ENCODE data around the gene CACNA2D1.

The CACNA2D1 gene

GRCh38 chr7:82411732-82412131, 31.8 kb downstream of the CACNA2D1 start:
- WGBS, 2 donors (ENCODE audit: extremely low coverage in 2 of 2, insufficient read length in 2 of 2, insufficient replicate concordance in 1 of 2), result no CpG with 5 or more reads among the region's 2 CpGs
- Histone ChIP-seq H3K4ac (ENCODE audit: low read length) (no peak overlapping the region), H4K8ac (ENCODE audit: low read depth, low read length) (no peak overlapping the region)

GRCh38 chr7:82410461-82410860, 33.1 kb downstream of the CACNA2D1 start:
- H3K18ac ChIP-seq (ENCODE audit: low read length), result peak overlapping the region; percentile 5
- no peak for DNase-seq (ENCODE audit: low spot score)
- no peaks in the 10 kb centered on the region for H3K79me1 ChIP-seq (ENCODE audit: low read depth, low read length)
- peaks cover 0 to 7% (median 0%) of the 10 kb centered on the region in 3 experiments for H3K27me3 ChIP-seq (ENCODE audit: control insufficient read depth in 3 of 3, insufficient read depth in 3 of 3, low read depth in 1 of 3, low read length in 3 of 3)
- no peak overlapping the region for H2BK5ac ChIP-seq (ENCODE audit: low read length)
- H3K9me3 ChIP-seq (replicated peaks in 1 of 2; ENCODE audit: control insufficient read depth in 2 of 2, insufficient read depth in 1 of 2, low read depth in 1 of 2, low read length in 2 of 2), result no peaks in the 10 kb centered on the region
- H3K23ac ChIP-seq (ENCODE audit: low read depth, low read length, poor library complexity), result no peak overlapping the region
- H2AFZ ChIP-seq (ENCODE audit: low read length), result no peak overlapping the region
- H3K9ac ChIP-seq (ENCODE audit: low read depth, low read length, poor library complexity), result no peak overlapping the region
- H3K14ac ChIP-seq (ENCODE audit: low read length), result no peak overlapping the region
- no peak overlapping the region for H3K4ac ChIP-seq (ENCODE audit: low read length)
- H4K8ac ChIP-seq (ENCODE audit: low read depth, low read length), result no peak overlapping the region
- no peak overlapping the region for H3K4me3 ChIP-seq (ENCODE audit: low read length in 2 of 2)
- H3K4me1 ChIP-seq (ENCODE audit: control insufficient read depth in 2 of 2, insufficient read depth in 1 of 2, low read depth in 1 of 2, low read length in 2 of 2), result peaks cover 0 to 2% of the 10 kb centered on the region in 2 donors
- no peak overlapping the region for H3K27ac ChIP-seq (replicated peaks; ENCODE audit: low read length)
- no CpG with 5 or more reads among the region's 10 CpGs for WGBS, 2 donors (ENCODE audit: extremely low coverage in 2 of 2, insufficient read length in 2 of 2, insufficient replicate concordance in 1 of 2)
- H3K4me2 ChIP-seq (ENCODE audit: insufficient read depth, low read length, poor library complexity, severe bottlenecking), result no peak overlapping the region
- H2AK5ac ChIP-seq (ENCODE audit: low read depth, low read length), result no peak overlapping the region
- no peak overlapping the region for H2BK12ac ChIP-seq (ENCODE audit: low read length)
- H3K36me3 ChIP-seq (replicated peaks in 1 of 2; ENCODE audit: control insufficient read depth in 2 of 2, insufficient read depth in 2 of 2, low read length in 2 of 2), result no peaks in the 10 kb centered on the region
- no peak overlapping the region for H4K91ac ChIP-seq (ENCODE audit: low read depth, low read length, poor library complexity)
- no peak overlapping the region for H2BK15ac ChIP-seq (ENCODE audit: low read length)
- no peak overlapping the region for H2BK120ac ChIP-seq (ENCODE audit: low read depth, low read length)

More at GRCh38 chr7:82411732-82412131, 31.8 kb downstream of the CACNA2D1 start:
- no peak overlapping the region for H4K91ac ChIP-seq (ENCODE audit: low read depth, low read length, poor library complexity)
- no peak overlapping the region for H2BK12ac ChIP-seq (ENCODE audit: low read length)
- no peak overlapping the region for H2AFZ ChIP-seq (ENCODE audit: low read length)
- no peaks in the 10 kb centered on the region for H3K36me3 ChIP-seq (replicated peaks in 1 of 2; ENCODE audit: control insufficient read depth in 2 of 2, insufficient read depth in 2 of 2, low read length in 2 of 2)
- H2AK5ac ChIP-seq (ENCODE audit: low read depth, low read length), result no peak overlapping the region
- no peak overlapping the region for H3K14ac ChIP-seq (ENCODE audit: low read length)
- DNase-seq (ENCODE audit: low spot score), result no peak
- peaks cover 0 to 2% of the 10 kb centered on the region in 2 donors for H3K4me1 ChIP-seq (ENCODE audit: control insufficient read depth in 2 of 2, insufficient read depth in 1 of 2, low read depth in 1 of 2, low read length in 2 of 2)
- no peak overlapping the region for H3K9ac ChIP-seq (ENCODE audit: low read depth, low read length, poor library complexity)
- no peak overlapping the region for H3K23ac ChIP-seq (ENCODE audit: low read depth, low read length, poor library complexity)
- no peak overlapping the region for H3K27ac ChIP-seq (replicated peaks; ENCODE audit: low read length)
- H2BK15ac ChIP-seq (ENCODE audit: low read length), result no peak overlapping the region
- no peak overlapping the region for H2BK120ac ChIP-seq (ENCODE audit: low read depth, low read length)
- H3K79me1 ChIP-seq (ENCODE audit: low read depth, low read length), result no peaks in the 10 kb centered on the region
- no peak overlapping the region for H2BK5ac ChIP-seq (ENCODE audit: low read length)
- peaks cover 0 to 12% (median 0%) of the 10 kb centered on the region in 3 experiments for H3K27me3 ChIP-seq (ENCODE audit: control insufficient read depth in 3 of 3, insufficient read depth in 3 of 3, low read depth in 1 of 3, low read length in 3 of 3)
- H3K18ac ChIP-seq (ENCODE audit: low read length), result no peak overlapping the region
- H3K9me3 ChIP-seq (replicated peaks in 1 of 2; ENCODE audit: control insufficient read depth in 2 of 2, insufficient read depth in 1 of 2, low read depth in 1 of 2, low read length in 2 of 2), result no peaks in the 10 kb centered on the region
- H3K4me2 ChIP-seq (ENCODE audit: insufficient read depth, low read length, poor library complexity, severe bottlenecking), result no peak overlapping the region
- no peak overlapping the region for H3K4me3 ChIP-seq (ENCODE audit: low read length in 2 of 2)

- no peaks in the 10 kb centered on the region for H3K79me1 ChIP-seq (ENCODE audit: low read depth, low read length)
- H3K14ac ChIP-seq (ENCODE audit: low read length), result no peak overlapping the region
- H2BK120ac ChIP-seq (ENCODE audit: low read depth, low read length), result no peak overlapping the region
- no peak overlapping the region for H3K4me3 ChIP-seq (ENCODE audit: low read length in 2 of 2)
- H3K27me3 ChIP-seq (ENCODE audit: control insufficient read depth in 3 of 3, insufficient read depth in 3 of 3, low read depth in 1 of 3, low read length in 3 of 3), result peaks cover 0 to 25% (median 0%) of the 10 kb centered on the region in 3 experiments
- H3K9me3 ChIP-seq (replicated peaks in 1 of 2; ENCODE audit: control insufficient read depth in 2 of 2, insufficient read depth in 1 of 2, low read depth in 1 of 2, low read length in 2 of 2), result no peaks in the 10 kb centered on the region
- H4K8ac ChIP-seq (ENCODE audit: low read depth, low read length), result no peak overlapping the region
- H3K23ac ChIP-seq (ENCODE audit: low read depth, low read length, poor library complexity), result no peak overlapping the region
- no peak overlapping the region for H2AFZ ChIP-seq (ENCODE audit: low read length)
- H3K18ac ChIP-seq (ENCODE audit: low read length), result no peak overlapping the region
- no peak for DNase-seq (ENCODE audit: low spot score)
- H3K36me3 ChIP-seq (replicated peaks in 1 of 2; ENCODE audit: control insufficient read depth in 2 of 2, insufficient read depth in 2 of 2, low read length in 2 of 2), result no peaks in the 10 kb centered on the region
- no peak overlapping the region for H3K4me2 ChIP-seq (ENCODE audit: insufficient read depth, low read length, poor library complexity, severe bottlenecking)
- H2BK5ac ChIP-seq (ENCODE audit: low read length), result no peak overlapping the region
- no peak overlapping the region for H2BK12ac ChIP-seq (ENCODE audit: low read length)
- H3K4me1 ChIP-seq (ENCODE audit: control insufficient read depth in 2 of 2, insufficient read depth in 1 of 2, low read depth in 1 of 2, low read length in 2 of 2), result peaks cover 0 to 2% of the 10 kb centered on the region in 2 donors
- H2AK5ac ChIP-seq (ENCODE audit: low read depth, low read length), result no peak overlapping the region
- H4K91ac ChIP-seq (ENCODE audit: low read depth, low read length, poor library complexity), result no peak overlapping the region
- no peak overlapping the region for H2BK15ac ChIP-seq (ENCODE audit: low read length)
- no peak overlapping the region for H3K9ac ChIP-seq (ENCODE audit: low read depth, low read length, poor library complexity)
- no peak overlapping the region for H3K27ac ChIP-seq (replicated peaks; ENCODE audit: low read length)
- no peak overlapping the region for H3K4ac ChIP-seq (ENCODE audit: low read length)
- no CpG with 5 or more reads among the region's 1 CpG for WGBS, 2 donors (ENCODE audit: extremely low coverage in 2 of 2, insufficient read length in 2 of 2, insufficient replicate concordance in 1 of 2)
These were observed 36.6 kb downstream of the CACNA2D1 start for GRCh38 chr7:82406937-82407336.

GRCh38 chr7:82405301-82405700, 38.3 kb downstream of the CACNA2D1 start:
- H3K4me3 ChIP-seq (ENCODE audit: low read length in 2 of 2), result no peak overlapping the region
- H3K27ac ChIP-seq (replicated peaks; ENCODE audit: low read length), result no peak overlapping the region
- no peak overlapping the region for H3K4ac ChIP-seq (ENCODE audit: low read length)
- no peak for DNase-seq (ENCODE audit: low spot score)
- H2BK5ac ChIP-seq (ENCODE audit: low read length), result no peak overlapping the region
- no peak overlapping the region for H3K23ac ChIP-seq (ENCODE audit: low read depth, low read length, poor library complexity)
- no peak overlapping the region for H3K18ac ChIP-seq (ENCODE audit: low read length)
- H3K79me1 ChIP-seq (ENCODE audit: low read depth, low read length), result no peaks in the 10 kb centered on the region
- H3K27me3 ChIP-seq (ENCODE audit: control insufficient read depth in 3 of 3, insufficient read depth in 3 of 3, low read depth in 1 of 3, low read length in 3 of 3), result peaks cover 0 to 21% (median 0%) of the 10 kb centered on the region in 3 experiments
- H4K8ac ChIP-seq (ENCODE audit: low read depth, low read length), result no peak overlapping the region
- peaks cover 0 to under 1% of the 10 kb centered on the region in 2 donors for H3K4me1 ChIP-seq (ENCODE audit: control insufficient read depth in 2 of 2, insufficient read depth in 1 of 2, low read depth in 1 of 2, low read length in 2 of 2)
- no peak overlapping the region for H3K9ac ChIP-seq (ENCODE audit: low read depth, low read length, poor library complexity)
- H2AFZ ChIP-seq (ENCODE audit: low read length), result no peak overlapping the region
- no CpG with 5 or more reads among the region's 1 CpG for WGBS, 2 donors (ENCODE audit: extremely low coverage in 2 of 2, insufficient read length in 2 of 2, insufficient replicate concordance in 1 of 2)
- no peak overlapping the region for H2BK15ac ChIP-seq (ENCODE audit: low read length)
- H2AK5ac ChIP-seq (ENCODE audit: low read depth, low read length), result no peak overlapping the region
- no peak overlapping the region for H2BK120ac ChIP-seq (ENCODE audit: low read depth, low read length)
- no peak overlapping the region for H3K14ac ChIP-seq (ENCODE audit: low read length)
- no peak overlapping the region for H2BK12ac ChIP-seq (ENCODE audit: low read length)
- H4K91ac ChIP-seq (ENCODE audit: low read depth, low read length, poor library complexity), result no peak overlapping the region
- H3K9me3 ChIP-seq (replicated peaks in 1 of 2; ENCODE audit: control insufficient read depth in 2 of 2, insufficient read depth in 1 of 2, low read depth in 1 of 2, low read length in 2 of 2), result no peaks in the 10 kb centered on the region
- no peak overlapping the region for H3K4me2 ChIP-seq (ENCODE audit: insufficient read depth, low read length, poor library complexity, severe bottlenecking)
- no peaks in the 10 kb centered on the region for H3K36me3 ChIP-seq (replicated peaks in 1 of 2; ENCODE audit: control insufficient read depth in 2 of 2, insufficient read depth in 2 of 2, low read length in 2 of 2)
